GM20431 (cell line): ENCODE results near the gene EPB41L2.
"Not testable (repeated sequence)": the region's sequence is repeated elsewhere in the genome, so short reads cannot be mapped to it uniquely, and the experiment has no call there.

ENCODE experiments used
- in situ Hi-C: fragments of 300-500 bp; cut with MseI, MboI; formaldehyde crosslinking; loops from one replicate; pipeline ENCODE4 v1.15.0; 2020; ENCODE audit warnings: low sequenced_read_pairs; ENCODE audit not compliant: unreplicated experiment

The EPB41L2 gene

DNA sequence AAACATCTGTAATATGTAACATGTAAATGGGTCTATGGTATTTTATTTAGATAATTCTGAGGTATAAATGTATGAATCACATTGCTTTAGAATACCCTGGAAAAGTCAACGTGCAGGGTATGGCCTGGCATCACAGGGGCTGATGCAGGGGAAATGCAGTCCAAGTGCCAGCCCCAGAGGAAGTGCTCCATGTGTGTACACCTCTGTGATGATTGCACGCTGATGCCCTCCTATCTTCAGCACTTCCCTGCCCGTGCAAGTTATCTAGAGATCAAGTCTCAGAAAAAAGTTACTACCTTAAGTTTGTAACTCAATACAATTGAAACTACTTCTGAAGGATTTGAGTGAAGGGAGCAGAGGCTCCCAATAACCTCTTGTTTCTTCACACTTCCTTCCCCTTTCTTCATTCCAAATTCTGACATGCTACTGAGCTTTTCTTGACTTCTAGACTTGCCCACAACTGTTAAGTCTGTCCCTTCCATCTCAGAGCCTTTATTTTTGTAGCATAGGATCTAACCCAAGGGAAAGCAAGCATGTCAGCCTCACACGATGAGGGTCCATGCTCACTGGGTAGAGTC is 233.6 kb downstream of the EPB41L2 start:
- in situ Hi-C loops = loop anchor here (25.0 kb wide), 1 partner anchor 517 kb away; no protein-coding TSS in a partner anchor

DNA sequence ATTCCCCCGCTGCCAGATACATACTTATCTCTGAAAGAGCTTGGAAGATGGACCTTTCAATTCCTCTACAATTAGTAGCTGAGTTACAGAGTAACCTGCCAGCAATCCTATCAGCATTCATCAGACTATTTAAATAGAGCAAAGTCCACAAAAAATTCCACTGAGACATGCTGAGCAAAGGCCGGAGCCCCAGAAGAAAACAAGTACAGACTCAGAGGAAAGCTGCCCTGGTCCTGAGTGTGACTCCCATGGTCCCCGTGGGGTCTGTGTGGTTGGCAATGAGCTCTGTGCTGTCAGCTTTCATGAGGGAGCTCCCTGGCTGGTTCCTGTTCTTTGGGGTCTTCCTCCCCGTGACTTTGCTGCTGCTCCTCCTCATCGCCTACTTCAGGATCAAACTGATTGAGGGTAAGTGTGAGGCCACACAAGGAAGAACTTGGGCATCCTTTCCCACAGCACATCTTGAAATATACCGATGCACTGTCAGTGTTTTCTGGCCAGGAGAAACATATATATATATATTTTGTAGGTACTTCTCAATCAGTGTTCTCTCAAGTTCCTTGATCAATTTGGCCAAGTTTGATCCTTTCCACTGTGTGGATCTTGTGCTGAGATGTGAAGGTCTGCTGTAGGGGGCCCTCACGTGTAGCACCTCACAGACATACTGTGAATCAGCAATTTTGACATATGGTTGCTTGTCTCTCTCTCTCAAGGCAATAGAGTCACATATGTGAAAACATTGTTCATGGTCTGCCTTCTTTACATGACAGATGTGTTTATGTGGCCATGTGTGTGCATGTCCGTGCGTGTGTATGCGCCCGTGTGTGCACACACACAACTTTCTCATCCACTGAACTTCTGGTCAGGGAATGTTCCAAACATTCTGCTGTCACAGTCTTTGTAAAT is 235.5 kb downstream of the EPB41L2 start, which contains the start of gene SMLR1:
SMLR1 (plus strand) TSS at position 160 of the 903 bp plus-strand sequence; CDS start at position 168, 8 bp downstream.
- in situ Hi-C loops = loop anchor here (25.0 kb wide), 1 partner anchor 515 kb away; no protein-coding TSS in a partner anchor

DNA sequence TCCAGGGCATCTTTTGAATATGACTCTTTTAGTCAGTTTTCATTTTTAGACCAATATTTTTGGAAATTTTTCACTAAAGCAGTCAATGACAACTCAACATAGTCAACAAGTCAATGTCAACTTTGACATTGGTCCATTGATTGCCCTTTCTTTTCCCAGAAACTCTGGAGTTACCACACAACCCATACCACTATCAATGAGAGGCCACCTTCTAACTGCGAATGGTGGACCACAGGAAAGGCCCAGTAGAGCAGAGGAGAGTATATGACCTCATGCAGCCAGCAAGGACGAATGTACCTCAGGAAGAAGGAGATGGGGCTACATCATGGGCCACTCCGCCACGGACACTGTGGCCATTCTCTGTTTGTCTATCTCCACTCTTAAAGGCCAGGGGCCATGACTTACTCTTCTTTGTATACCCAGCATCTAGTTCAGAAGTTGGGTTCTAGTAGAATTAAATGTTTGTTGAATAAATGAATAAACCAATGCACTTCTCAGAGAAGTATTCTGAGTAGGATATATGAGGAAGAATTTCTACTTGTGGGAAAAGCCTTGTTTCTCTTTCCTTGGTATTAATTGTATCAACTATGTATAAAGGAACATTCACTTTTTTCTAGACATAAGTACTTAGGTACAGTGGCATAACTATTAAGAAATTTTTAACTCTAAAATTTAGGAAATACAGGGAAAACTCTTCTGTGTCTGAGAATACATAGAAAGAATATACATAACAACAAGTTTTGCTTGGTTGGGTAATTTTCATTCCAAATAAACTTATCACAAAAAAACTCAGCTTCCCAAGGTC is 236.4 kb downstream of the EPB41L2 start:
- in situ Hi-C loops = loop anchor here (25.0 kb wide), 1 partner anchor 514 kb away; no protein-coding TSS in a partner anchor

DNA sequence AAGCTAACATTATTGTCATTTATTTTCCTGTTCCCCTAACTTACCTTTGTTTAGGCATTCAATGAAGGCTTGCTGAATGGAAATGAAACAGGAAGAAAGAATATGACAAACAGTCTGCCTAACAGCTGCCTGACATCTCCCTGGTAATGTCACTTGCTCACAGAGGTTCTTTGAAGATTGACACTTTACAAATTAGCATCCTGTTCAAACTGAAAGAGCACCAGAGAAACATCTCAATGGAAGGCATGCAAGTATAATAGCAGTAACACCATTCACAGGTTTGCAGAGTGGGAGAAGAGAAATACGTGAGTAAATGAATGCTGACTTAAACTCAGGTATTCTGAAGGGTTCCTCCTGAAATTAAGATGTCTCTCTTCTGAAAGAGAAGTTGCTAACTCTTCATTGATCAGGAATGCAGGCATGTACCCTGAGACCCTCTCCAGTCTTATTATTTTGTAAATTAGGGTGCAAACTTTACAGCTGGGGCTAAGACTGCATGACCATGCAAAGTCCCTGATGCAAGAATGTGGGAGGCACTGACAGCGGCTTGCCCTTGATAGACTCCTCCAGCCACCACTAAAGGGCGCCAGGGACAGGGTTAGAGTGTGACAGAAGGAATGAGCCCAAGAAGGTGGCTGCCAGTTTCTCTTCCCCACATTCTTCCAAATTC is 237.1 kb downstream of the EPB41L2 start:
- in situ Hi-C loops = loop anchor here (25.0 kb wide), 1 partner anchor 514 kb away; no protein-coding TSS in a partner anchor

- in situ Hi-C loops = loop anchor here (25.0 kb wide), 1 partner anchor 513 kb away; no protein-coding TSS in a partner anchor
Measured at GRCh38 chr6:130824978-130825694, 237.9 kb downstream of the EPB41L2 start.

DNA sequence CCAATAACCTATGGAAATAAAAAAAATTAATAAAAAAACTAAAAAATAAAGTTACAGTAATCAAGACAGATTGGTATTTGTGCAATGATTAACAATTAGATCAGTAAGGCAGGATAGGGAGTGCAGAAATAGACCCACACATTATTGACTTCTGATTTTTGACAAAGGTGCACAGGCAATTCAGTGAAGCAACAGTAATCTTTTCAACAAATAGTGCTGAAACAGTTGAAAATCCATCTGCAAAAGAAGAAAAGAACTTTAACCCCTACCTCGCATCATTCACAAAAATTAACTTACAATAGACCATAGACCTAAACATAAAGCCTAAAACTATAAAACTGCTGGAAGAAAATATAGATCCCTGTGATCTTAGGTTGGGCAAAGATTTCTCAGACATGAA is 240.3 kb downstream of the EPB41L2 start:
- in situ Hi-C loops = no loop called here

DNA sequence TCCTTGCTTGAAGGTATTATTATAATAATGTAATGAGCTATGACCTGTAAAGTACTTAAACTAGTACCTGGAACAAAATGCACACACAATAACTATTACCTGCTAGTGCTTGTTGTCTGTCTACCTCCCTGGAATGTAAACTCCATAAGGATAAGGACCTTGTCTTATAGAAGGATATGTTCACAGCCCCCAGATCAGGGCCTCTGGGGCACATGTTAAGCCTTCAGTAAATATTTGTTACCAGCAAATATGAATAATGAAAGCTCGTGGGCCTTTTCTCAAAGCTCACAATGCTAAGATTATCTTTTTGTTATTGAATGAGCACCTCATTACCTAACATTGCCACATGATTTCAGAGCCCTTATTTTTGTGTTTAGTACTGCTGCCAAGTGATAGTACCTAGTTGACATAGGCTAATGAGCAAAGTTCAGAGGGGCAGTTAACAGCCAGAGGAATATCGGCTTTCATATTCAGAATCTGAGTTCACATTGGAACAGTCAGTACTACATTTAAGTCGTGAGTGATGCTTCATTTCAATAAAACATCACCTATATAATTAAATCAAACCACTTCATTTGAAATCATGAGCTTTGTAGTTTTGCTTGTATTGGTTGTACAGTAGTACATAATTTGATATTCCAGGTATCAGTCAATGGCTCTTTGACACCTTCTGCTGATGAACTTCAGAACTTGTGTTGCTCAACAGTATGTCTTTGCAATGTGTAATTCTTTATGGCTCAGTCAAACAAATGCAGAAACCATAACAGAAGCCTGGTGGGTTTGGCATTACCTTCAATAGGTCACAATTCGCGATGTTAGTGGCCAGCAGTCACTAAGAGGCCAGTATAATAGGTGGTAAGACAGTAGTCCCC is 247.6 kb downstream of the EPB41L2 start:
- in situ Hi-C loops = no loop called here

- in situ Hi-C loops = no loop called here
Measured at GRCh38 chr6:130814506-130814905, 248.5 kb downstream of the EPB41L2 start.

DNA sequence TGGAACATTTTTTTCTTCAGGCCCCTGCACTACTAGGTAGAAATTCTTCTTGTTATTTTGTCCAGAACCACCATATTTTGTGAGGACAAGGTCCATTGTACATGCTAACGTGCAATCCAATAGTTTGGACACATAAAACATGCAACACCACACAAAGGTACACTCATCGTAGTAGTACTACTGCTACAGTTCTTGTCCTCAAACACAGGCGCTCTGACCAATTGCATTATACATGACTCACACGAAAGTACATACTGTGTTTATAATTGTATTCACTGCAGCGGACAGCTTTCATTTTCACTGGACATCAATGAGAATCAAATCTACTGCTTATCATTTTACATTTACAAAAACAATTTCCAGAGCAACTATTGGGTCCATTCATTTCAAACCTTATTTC is 251.1 kb downstream of the EPB41L2 start:
- in situ Hi-C loops = no loop called here

- in situ Hi-C loops = no loop called here
Measured at GRCh38 chr6:130810307-130811030, 252.6 kb downstream of the EPB41L2 start.

DNA sequence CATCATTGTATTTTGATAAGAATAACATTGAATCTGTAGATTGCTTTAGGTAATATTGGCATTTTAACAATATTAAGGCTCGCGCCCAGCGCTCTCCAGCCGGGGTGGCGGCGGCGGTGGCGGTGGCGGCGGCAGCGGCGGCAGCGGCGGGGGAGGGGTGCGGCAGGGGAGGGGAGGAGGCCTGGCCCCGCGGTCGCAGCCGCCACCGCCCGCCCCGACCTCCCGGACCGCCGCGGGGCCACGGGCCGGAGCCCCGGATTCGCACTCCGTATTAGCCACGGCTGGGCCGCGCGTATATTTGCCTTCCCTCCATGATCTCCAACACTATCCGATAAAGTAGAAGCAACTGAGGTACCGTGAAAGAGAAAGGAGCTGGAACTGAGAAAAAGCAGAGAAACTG is 261.7 kb downstream of the EPB41L2 start:
- in situ Hi-C loops = not testable (repeated sequence)

- in situ Hi-C loops = no loop called here
Measured at GRCh38 chr6:130797061-130797460, 266.0 kb downstream of the EPB41L2 start.

- in situ Hi-C loops = no loop called here
Measured at GRCh38 chr6:130796313-130796905, 266.6 kb downstream of the EPB41L2 start.

DNA sequence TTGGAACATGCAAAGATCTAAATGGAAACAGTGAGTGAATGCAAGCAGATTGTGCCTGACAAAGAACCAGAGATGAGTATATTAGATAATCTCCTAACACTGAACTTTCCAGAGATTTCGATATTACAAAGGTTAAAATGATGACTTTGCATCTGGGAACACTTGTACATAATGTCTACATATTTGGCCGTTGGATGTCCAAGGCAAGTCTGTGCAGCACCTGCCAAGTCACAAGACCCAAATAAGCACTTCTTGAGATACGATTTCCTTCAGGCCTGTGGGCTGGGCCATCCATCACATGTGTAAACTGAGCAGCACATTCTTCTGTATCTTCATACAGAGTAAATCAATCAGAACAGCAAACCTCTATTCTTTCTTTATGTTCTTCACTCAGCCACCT is 268.3 kb downstream of the EPB41L2 start:
- in situ Hi-C loops = no loop called here

DNA sequence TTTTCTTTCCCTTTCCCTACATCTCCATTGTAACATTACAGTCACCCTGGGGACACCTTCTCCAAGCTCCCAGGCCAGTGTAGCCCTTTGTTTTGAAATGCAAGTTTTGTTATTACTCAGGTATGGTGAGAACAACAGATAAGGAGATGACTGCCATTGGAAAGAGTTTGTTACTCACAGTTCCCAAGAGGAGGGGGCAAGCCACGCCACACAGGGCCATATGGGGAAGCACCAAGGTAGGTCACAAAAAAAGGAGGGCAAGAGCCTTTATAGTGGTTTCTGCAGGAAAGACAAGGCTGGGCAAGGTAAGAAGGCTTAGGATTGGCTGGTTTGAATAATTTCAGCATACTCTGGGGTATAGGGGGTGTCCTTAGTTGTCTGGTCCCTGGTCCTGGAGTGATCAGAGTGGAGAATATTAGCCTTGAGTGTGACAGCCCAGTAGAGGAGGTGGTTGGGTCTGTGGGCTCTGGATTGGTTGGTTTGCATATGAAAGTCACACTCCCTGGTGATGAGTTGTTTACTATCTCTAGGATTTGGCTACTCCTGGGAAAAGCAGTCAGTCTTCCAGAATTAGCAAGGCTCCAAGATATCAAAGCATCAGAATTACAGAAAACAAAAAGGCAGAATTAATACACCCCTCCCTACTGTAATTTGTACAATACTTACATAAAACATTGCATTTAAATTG is 268.9 kb downstream of the EPB41L2 start:
- in situ Hi-C loops = no loop called here
